ENCODE results near the gene PGLYRP4. TPM values are rescaled to one million over a fixed set of nuclear protein-coding genes. Genes with fewer than 3 reads are reported as not detected.

Gene PGLYRP4
- total RNA-seq, 1 experiment from 2014 or later: 0.38 TPM

DNA sequence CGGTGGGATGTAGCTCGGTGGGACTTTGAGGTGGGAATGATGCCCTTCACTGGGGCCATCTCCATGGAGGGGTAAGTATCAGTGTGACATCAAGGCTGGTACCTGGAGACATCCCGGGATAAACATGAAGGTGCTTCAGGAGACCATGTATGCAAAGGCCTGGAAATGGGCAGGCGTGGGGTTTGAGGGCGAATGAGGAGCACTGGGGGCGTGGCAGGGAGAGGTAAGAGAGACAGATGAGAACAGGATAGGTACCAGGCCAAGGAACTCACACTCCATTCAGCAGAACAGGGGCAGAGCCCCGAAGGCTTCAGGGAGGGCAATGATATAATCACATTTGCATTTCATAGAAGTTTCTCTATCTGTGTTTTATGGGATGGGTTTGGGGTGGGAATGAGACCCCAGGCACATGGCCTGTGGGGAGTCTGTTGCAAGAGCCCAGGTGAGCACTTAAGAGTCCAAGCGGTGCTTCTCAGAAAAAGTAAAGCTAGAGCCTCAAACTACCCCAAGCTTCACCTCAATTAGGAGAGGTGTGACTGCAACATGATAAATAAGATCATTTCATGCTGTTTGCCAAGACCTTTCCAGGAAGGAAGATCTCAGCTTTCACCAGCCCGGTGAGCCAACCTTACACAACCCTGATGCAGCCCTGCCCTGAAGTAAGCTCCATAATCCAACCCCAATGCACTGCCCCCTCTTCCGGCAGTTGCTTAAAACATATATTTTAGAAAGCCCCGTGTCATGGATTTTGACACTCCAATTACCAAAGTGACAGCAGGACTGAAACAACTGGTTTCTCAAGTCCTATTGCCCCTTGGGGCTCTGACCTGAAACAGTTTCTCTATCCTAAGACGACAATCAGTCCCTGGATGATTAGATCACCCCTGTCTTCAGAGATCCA, 16.4 kb upstream of the PGLYRP4 start:
- Mint-ChIP-seq H3K27ac (ENCODE audit: unreplicated experiment) (no peak overlapping the region), H3K36me3 (ENCODE audit: insufficient read depth, unreplicated experiment) (no peaks in the 10 kb centered on the region), H3K4me1 (ENCODE audit: low read depth, unreplicated experiment) (peaks cover 13% of the 10 kb centered on the region), H3K4me3 (ENCODE audit: low read depth, unreplicated experiment) (no peak overlapping the region), H3K9me3 (ENCODE audit: low read depth, unreplicated experiment) (no peaks in the 10 kb centered on the region), H3K27me3 (ENCODE audit: unreplicated experiment) (peaks cover 85% of the 10 kb centered on the region)
- intact Hi-C loops (cut with micrococcal nuclease; ENCODE audit: unreplicated experiment): no loop called here
- TF ChIP-seq, protein P1, sequence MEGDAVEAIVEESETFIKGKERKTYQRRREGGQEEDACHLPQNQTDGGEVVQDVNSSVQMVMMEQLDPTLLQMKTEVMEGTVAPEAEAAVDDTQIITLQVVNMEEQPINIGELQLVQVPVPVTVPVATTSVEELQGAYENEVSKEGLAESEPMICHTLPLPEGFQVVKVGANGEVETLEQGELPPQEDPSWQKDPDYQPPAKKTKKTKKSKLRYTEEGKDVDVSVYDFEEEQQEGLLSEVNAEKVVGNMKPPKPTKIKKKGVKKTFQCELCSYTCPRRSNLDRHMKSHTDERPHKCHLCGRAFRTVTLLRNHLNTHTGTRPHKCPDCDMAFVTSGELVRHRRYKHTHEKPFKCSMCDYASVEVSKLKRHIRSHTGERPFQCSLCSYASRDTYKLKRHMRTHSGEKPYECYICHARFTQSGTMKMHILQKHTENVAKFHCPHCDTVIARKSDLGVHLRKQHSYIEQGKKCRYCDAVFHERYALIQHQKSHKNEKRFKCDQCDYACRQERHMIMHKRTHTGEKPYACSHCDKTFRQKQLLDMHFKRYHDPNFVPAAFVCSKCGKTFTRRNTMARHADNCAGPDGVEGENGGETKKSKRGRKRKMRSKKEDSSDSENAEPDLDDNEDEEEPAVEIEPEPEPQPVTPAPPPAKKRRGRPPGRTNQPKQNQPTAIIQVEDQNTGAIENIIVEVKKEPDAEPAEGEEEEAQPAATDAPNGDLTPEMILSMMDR (IDR thresholded peaks at IDR 0.05; ENCODE audit: unreplicated experiment): no peak
- no peak for DNase-seq
- no TSS peak for BruUV-seq (replicated peaks)
- CTCF ChIA-PET: interaction anchor here (1.3 kb wide), 2 partner anchors 11 to 12 kb away, joined by 4 read pairs; no protein-coding TSS in a partner anchor

DNA sequence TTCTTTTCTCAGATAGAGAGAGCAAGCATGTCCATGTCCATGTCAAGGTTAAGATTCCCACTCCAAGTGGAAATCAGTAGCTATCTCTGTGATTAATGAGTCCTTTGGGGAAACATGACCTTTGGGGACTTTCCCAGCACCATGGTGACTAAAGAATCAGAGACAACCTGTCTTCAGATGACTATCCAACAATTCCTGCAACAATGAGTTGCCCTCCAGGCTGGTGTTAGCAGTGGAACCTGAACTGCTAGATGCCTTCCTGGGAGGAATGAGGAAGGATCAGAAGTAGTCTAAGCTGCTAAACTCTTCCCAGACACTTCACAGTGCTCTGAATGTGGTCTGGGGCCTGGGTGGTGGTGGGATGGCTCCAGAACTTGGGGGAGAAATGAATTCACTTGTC, 15.5 kb upstream of the PGLYRP4 start:
- BruUV-seq (replicated peaks): no TSS peak
- intact Hi-C loops (cut with micrococcal nuclease; ENCODE audit: unreplicated experiment): no loop called here
- H3K9me3 Mint-ChIP-seq (ENCODE audit: low read depth, unreplicated experiment): no peaks in the 10 kb centered on the region
- no peak overlapping the region for H3K4me3 Mint-ChIP-seq (ENCODE audit: low read depth, unreplicated experiment)
- TF ChIP-seq, protein P1 (IDR thresholded peaks at IDR 0.05; ENCODE audit: unreplicated experiment): no peak
- H3K27me3 Mint-ChIP-seq (ENCODE audit: unreplicated experiment): peaks cover 77% of the 10 kb centered on the region
- CTCF ChIA-PET: interaction anchor here (1.3 kb wide), 1 partner anchor 10 kb away, joined by 4 read pairs; no protein-coding TSS in a partner anchor
- H3K36me3 Mint-ChIP-seq (ENCODE audit: insufficient read depth, unreplicated experiment): no peaks in the 10 kb centered on the region
- peak; percentile 36 for DNase-seq
- H3K27ac Mint-ChIP-seq (ENCODE audit: unreplicated experiment): no peak overlapping the region
- H3K4me1 Mint-ChIP-seq (ENCODE audit: low read depth, unreplicated experiment): peaks cover 13% of the 10 kb centered on the region

DNA sequence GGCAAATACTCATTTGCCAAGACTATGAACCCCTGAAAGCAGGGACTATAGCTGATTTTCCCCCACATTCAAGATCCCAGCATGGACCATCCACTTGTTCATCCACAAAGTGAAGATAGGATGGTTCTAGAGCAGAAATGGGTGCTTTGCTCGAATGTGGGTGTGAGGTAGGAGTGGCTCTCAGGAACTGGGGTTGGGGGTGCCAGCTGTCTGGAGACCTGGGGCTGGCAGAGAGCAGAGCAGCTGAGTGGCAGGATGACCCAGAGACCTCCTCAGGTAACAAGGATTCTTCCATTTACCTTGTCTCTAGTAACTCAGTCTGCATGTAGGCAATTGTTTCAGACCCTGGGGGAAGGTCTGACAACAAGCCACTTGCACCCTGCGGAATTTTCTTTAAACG, 15.0 kb upstream of the PGLYRP4 start:
- no peaks in the 10 kb centered on the region for H3K9me3 Mint-ChIP-seq (ENCODE audit: low read depth, unreplicated experiment)
- TF ChIP-seq, protein P1 (IDR thresholded peaks at IDR 0.05; ENCODE audit: unreplicated experiment): no peak
- no peak overlapping the region for H3K4me3 Mint-ChIP-seq (ENCODE audit: low read depth, unreplicated experiment)
- peaks cover 76% of the 10 kb centered on the region for H3K27me3 Mint-ChIP-seq (ENCODE audit: unreplicated experiment)
- peaks cover 13% of the 10 kb centered on the region for H3K4me1 Mint-ChIP-seq (ENCODE audit: low read depth, unreplicated experiment)
- intact Hi-C loops (cut with micrococcal nuclease; ENCODE audit: unreplicated experiment): no loop called here
- CTCF ChIA-PET: no interaction called here
- no peaks in the 10 kb centered on the region for H3K36me3 Mint-ChIP-seq (ENCODE audit: insufficient read depth, unreplicated experiment)
- no peak overlapping the region for H3K27ac Mint-ChIP-seq (ENCODE audit: unreplicated experiment)
- no peak for DNase-seq
- BruUV-seq (replicated peaks): no TSS peak

DNA sequence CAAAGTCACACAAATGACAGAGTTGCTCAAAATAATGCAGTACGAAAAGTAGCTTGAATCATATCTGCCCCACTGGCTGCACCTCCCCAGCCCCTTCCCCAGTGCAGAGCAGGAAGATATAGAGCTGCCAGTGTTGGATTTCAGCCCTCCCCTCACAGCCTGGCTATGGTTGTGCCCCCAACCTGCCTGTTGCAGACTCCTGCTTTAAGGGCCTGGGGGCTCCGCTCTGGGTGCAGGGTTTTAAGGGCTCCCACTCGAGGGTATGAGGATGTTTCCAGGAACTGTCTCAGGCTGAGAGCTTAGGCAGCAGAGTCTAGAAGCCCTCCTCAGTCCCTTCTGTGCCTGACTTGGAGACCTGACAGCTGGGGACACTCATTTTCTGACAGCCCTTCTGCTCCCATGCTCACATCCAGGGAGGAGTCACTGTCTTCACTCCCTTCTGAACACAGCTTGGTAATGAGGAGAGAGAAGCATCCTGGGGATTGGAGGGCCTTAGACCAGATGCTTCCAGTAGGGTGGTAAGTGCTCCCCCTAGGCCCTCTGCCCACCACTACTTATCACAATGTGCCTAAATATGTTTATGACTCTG, 13.6 kb upstream of the PGLYRP4 start:
- CTCF ChIA-PET: no interaction called here
- Mint-ChIP-seq H3K27me3 (ENCODE audit: unreplicated experiment) (peaks cover 66% of the 10 kb centered on the region), H3K4me3 (ENCODE audit: low read depth, unreplicated experiment) (no peak overlapping the region), H3K27ac (ENCODE audit: unreplicated experiment) (no peak overlapping the region), H3K36me3 (ENCODE audit: insufficient read depth, unreplicated experiment) (no peaks in the 10 kb centered on the region), H3K4me1 (ENCODE audit: low read depth, unreplicated experiment) (peaks cover 23% of the 10 kb centered on the region), H3K9me3 (ENCODE audit: low read depth, unreplicated experiment) (no peaks in the 10 kb centered on the region)
- DNase-seq: no peak
- TF ChIP-seq, protein P1 (IDR thresholded peaks at IDR 0.05; ENCODE audit: unreplicated experiment): no peak
- intact Hi-C loops (cut with micrococcal nuclease; ENCODE audit: unreplicated experiment): no loop called here
- no TSS peak for BruUV-seq (replicated peaks)
